ENCODE results near the gene ATP2A1. TPM values are rescaled to one million over a fixed set of nuclear protein-coding genes. Genes with fewer than 3 reads are reported as not detected.
A peak's percentile ranks its signal among the peaks of the same experiment; 100 is the strongest.

The ATP2A1 gene
- total RNA-seq, 2 donors from 2014 or later = 0.27 to 0.37 TPM

- intact Hi-C loops (cut with DNase I) = no loop called here
These were observed 23.6 kb downstream of the ATP2A1 start for GRCh38 chr16:28901862-28902261.

GRCh38 chr16:28902909-28903308, 24.6 kb downstream of the ATP2A1 start:
- intact Hi-C loops (cut with DNase I) = no loop called here
- ATAC-seq = peak in 1 of 2 donors; percentile 13
- no peak for DNase-seq

More at GRCh38 chr16:28901862-28902261, 23.6 kb downstream of the ATP2A1 start:
- DNase-seq (no peak), ATAC-seq (peak in 1 of 2 donors; percentile 5)

GRCh38 chr16:28903344-28904042, 25.2 kb downstream of the ATP2A1 start:
- ATAC-seq = no peak
- no peak for DNase-seq
- intact Hi-C loops (cut with DNase I) = no loop called here

- ATAC-seq (no peak), DNase-seq (no peak)
- intact Hi-C loops (cut with DNase I) = no loop called here
These were observed 26.1 kb downstream of the ATP2A1 start for GRCh38 chr16:28904363-28904762.

GRCh38 chr16:28904828-28905227, 26.5 kb downstream of the ATP2A1 start:
- intact Hi-C loops (cut with DNase I) = no loop called here
- ATAC-seq = no peak

GRCh38 chr16:28905229-28905754, 27.0 kb downstream of the ATP2A1 start:
- ATAC-seq = no peak
- no peak for DNase-seq
- intact Hi-C loops (cut with DNase I) = no loop called here

More at GRCh38 chr16:28904828-28905227, 26.5 kb downstream of the ATP2A1 start:
- no peak for DNase-seq

GRCh38 chr16:28905800-28906372, 27.6 kb downstream of the ATP2A1 start:
- ATAC-seq = no peak
- intact Hi-C loops (cut with DNase I) = no loop called here
- no peak for DNase-seq

GRCh38 chr16:28910086-28911031, 32.1 kb downstream of the ATP2A1 start:
- intact Hi-C loops (cut with DNase I) = no loop called here
- DNase-seq (no peak), ATAC-seq (no peak)

- ATAC-seq (no peak), DNase-seq (no peak)
- intact Hi-C loops (cut with DNase I) = no loop called here
These were observed 34.3 kb downstream of the ATP2A1 start for GRCh38 chr16:28912558-28912957.

GRCh38 chr16:28913946-28914724, 35.8 kb downstream of the ATP2A1 start:
- ATAC-seq (no peak), DNase-seq (no peak)
- intact Hi-C loops (cut with DNase I) = no loop called here

- intact Hi-C loops (cut with DNase I) = no loop called here
- ATAC-seq (no peak), DNase-seq (no peak)
These were observed 36.9 kb downstream of the ATP2A1 start for GRCh38 chr16:28915181-28915580.

GRCh38 chr16:28917095-28917494, 38.8 kb downstream of the ATP2A1 start:
- DNase-seq = no peak
- intact Hi-C loops (cut with DNase I) = no loop called here

GRCh38 chr16:28918698-28919097, 40.4 kb downstream of the ATP2A1 start:
- ATAC-seq = no peak
- intact Hi-C loops (cut with DNase I) = no loop called here

More at GRCh38 chr16:28917095-28917494, 38.8 kb downstream of the ATP2A1 start:
- ATAC-seq = no peak

GRCh38 chr16:28923231-28923587, 44.9 kb downstream of the ATP2A1 start:
- intact Hi-C loops (cut with DNase I) = no loop called here
- no peak for ATAC-seq
- DNase-seq = no peak

More at GRCh38 chr16:28918698-28919097, 40.4 kb downstream of the ATP2A1 start:
- no peak for DNase-seq

- intact Hi-C loops (cut with DNase I) = no loop called here
- no peak for DNase-seq
- no peak for ATAC-seq
These were observed 45.5 kb downstream of the ATP2A1 start for GRCh38 chr16:28923652-28924398.

- intact Hi-C loops (cut with DNase I) = no loop called here
- no peak for ATAC-seq
These were observed 46.1 kb downstream of the ATP2A1 start for GRCh38 chr16:28924399-28924761.

GRCh38 chr16:28924762-28925385, 46.6 kb downstream of the ATP2A1 start, which contains the start of gene RABEP2:
TSS of gene RABEP2 (minus strand) at chr16:28925238. CDS start at chr16:28925163, 75 bp downstream.
- ATAC-seq (peak; percentile 96), DNase-seq (peak; percentile 93)
- intact Hi-C loops (cut with DNase I) = no loop called here

More at GRCh38 chr16:28924399-28924761, 46.1 kb downstream of the ATP2A1 start:
- no peak for DNase-seq

All from left cardiac atrium (tissue), 4 donors.